22Rv1 (cell line): ENCODE measurements around the gene TCF7L1.
"Not testable (repeated sequence)": the region's sequence is repeated elsewhere in the genome, so short reads cannot be mapped to it uniquely, and the experiment has no call there.

Source experiments
- H3K27ac ChIP-seq: fragments of 450-650 bp; 2 replicates; pipeline ENCODE4 v1.5.1; 2017
- CTCF ChIP-seq: fragments of 450-650 bp; IDR thresholded peaks from 2 replicates; pipeline ENCODE4 v1.5.1; 2017; ENCODE audit warnings: mild to moderate bottlenecking
- ZFX ChIP-seq: fragments of 450-650 bp; IDR thresholded peaks from 2 replicates; pipeline ENCODE4 v1.6.1; 2017; ENCODE audit warnings: antibody characterized with exemption, borderline replicate concordance

Gene TCF7L1

GRCh38 chr2:85114586-85115330 lies 18.4 kb upstream of the TCF7L1 start:
- no peak overlapping the region for H3K27ac ChIP-seq
- TF ChIP-seq CTCF, result no peak
- no peak for TF ChIP-seq ZFX

GRCh38 chr2:85116207-85116606 lies 17.0 kb upstream of the TCF7L1 start:
- TF ChIP-seq ZFX, result no peak
- no peak for TF ChIP-seq CTCF
- H3K27ac ChIP-seq, result no peak overlapping the region

GRCh38 chr2:85119900-85120299 lies 13.3 kb upstream of the TCF7L1 start:
- H3K27ac ChIP-seq, result no peak overlapping the region

GRCh38 chr2:85120363-85120762 lies 12.8 kb upstream of the TCF7L1 start:
- TF ChIP-seq ZFX (no peak), CTCF (no peak)
- H3K27ac ChIP-seq, result no peak overlapping the region

More at GRCh38 chr2:85119900-85120299, 13.3 kb upstream of the TCF7L1 start:
- TF ChIP-seq CTCF (no peak), ZFX (no peak)

GRCh38 chr2:85126462-85126861 lies 6.7 kb upstream of the TCF7L1 start:
- H3K27ac ChIP-seq, result not testable (repeated sequence)

- no peak for TF ChIP-seq CTCF
- no peak for TF ChIP-seq ZFX
- no peak overlapping the region for H3K27ac ChIP-seq
Observed at GRCh38 chr2:85129861-85130260, 3.3 kb upstream of the TCF7L1 start.

GRCh38 chr2:85130407-85130806 lies 2.8 kb upstream of the TCF7L1 start:
- no peak overlapping the region for H3K27ac ChIP-seq
- no peak for TF ChIP-seq ZFX

GRCh38 chr2:85131116-85131515 lies 2.1 kb upstream of the TCF7L1 start:
- no peak overlapping the region for H3K27ac ChIP-seq
- TF ChIP-seq ZFX (no peak), CTCF (no peak)
